ENCODE data around the gene ARFGAP2. TPM values are rescaled to one million over a fixed set of nuclear protein-coding genes. Genes with fewer than 3 reads are reported as not detected.

ARFGAP2 gene
- total and polyA plus RNA-seq, 10 donors, result 46.7 to 216 (median 93.6) TPM

DNA sequence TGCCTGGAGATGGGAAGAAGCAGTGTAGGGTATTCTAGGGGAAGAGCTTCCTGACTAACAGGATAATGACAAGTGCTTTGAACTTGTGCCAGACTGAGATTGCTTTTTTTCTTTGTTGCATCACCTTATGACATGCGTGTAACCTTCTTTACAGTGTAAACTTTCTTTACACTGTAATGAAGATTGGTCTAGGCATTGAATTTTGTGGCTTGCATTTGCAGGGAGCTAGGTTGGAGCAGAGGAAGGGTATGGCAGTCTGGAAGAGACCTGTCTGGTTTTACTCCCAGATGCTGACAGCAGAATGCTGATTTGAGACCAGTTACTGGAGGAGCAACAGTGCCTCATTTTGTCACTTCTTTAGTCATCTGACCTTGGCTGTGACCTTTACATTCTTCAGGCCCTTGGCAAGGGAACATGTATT lies 43.7 kb upstream of the ARFGAP2 start:
- WGBS, 5 donors, result 56 to 65% (median 57%) methylated on average over 1 of the region's 1 CpG
- intact Hi-C loops (cut with DNase I; ENCODE audit: low total_unique reads), result no loop called here
- Histone ChIP-seq H3K4me3 (no peak overlapping the region), H3K4me1 (peaks cover 16 to 71% (median 40%) of the 10 kb centered on the region in 6 donors), H3K9me3 (no peaks in the 10 kb centered on the region), H3K27me3 (replicated peaks in 1 of 7) (no peaks in the 10 kb centered on the region), H3K27ac (no peak overlapping the region), H3K36me3 (peaks cover 0 to 88% (median 22%) of the 10 kb centered on the region in 6 donors)
- TF ChIP-seq POLR2A (IDR thresholded peaks at IDR 0.05) (no peak), CTCF (IDR thresholded peaks at IDR 0.05 in 8 of 11, conservative IDR thresholded peaks at IDR 0.05 in 3 of 11) (no peak), POLR2AphosphoS5 (IDR thresholded peaks at IDR 0.05) (no peak)
- no peak for DNase-seq

- Histone ChIP-seq H3K27me3 (replicated peaks in 1 of 7) (no peaks in the 10 kb centered on the region), H3K36me3 (peaks cover 0 to 49% (median 7%) of the 10 kb centered on the region in 6 donors), H3K27ac (peak overlapping the region; percentile 36 to 95 (median 92)), H3K4me3 (peak overlapping the region; percentile 58 to 98 (median 69)), H3K4me1 (peaks cover 20 to 75% (median 49%) of the 10 kb centered on the region in 6 donors), H3K9me3 (no peaks in the 10 kb centered on the region)
- 13 to 19% (median 17%) methylated on average over 12 of the region's 12 CpGs for WGBS, 5 donors
- intact Hi-C loops (cut with DNase I; ENCODE audit: low total_unique reads), result no loop called here
- peak in 2 of 3 donors; percentile 12 to 49 for TF ChIP-seq POLR2AphosphoS5 (IDR thresholded peaks at IDR 0.05)
- TF ChIP-seq POLR2A (IDR thresholded peaks at IDR 0.05), result no peak
- peak in 1 of 11 experiments; percentile 18 for TF ChIP-seq CTCF (IDR thresholded peaks at IDR 0.05 in 8 of 11, conservative IDR thresholded peaks at IDR 0.05 in 3 of 11)
- DNase-seq, result no peak
Measured at GRCh38 chr11:47216121-47216798, 39.6 kb upstream of the ARFGAP2 start.

DNA sequence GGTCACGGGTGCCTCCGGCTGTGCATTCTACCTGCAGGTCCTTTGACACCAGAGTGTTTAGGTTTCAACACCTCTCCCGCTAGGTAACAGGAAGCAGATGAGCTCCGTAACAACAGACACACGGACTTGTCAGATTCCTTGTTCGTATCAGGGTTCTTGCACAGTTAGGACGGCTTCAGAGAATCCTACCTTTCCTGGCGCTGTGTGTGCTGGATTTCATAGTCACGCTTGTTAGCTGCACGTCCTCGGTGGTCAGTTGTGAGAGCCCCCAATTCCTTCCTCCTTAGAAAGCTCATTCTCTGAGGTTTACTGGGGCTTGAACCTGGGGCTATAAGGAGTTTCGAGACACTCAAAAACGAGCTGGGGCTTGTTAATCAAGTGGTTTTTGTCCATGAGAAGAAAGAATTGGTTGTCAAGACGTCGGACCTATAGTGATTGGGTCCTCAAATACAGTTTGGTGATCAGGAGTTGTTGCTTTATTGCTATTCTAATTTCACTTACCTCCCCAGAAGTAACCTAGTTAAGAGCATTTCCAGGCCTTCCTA lies 38.8 kb upstream of the ARFGAP2 start:
- Histone ChIP-seq H3K27me3 (replicated peaks in 1 of 7) (no peaks in the 10 kb centered on the region), H3K4me3 (peak overlapping the region; percentile 58 to 98 (median 69)), H3K27ac (peak overlapping the region; percentile 58 to 95 (median 92)), H3K4me1 (peaks cover 19 to 67% (median 45%) of the 10 kb centered on the region in 6 donors), H3K36me3 (peaks cover 0 to 41% (median 7%) of the 10 kb centered on the region in 6 donors), H3K9me3 (no peaks in the 10 kb centered on the region)
- TF ChIP-seq POLR2AphosphoS5 (IDR thresholded peaks at IDR 0.05) (no peak), POLR2A (IDR thresholded peaks at IDR 0.05) (no peak), CTCF (IDR thresholded peaks at IDR 0.05 in 8 of 11, conservative IDR thresholded peaks at IDR 0.05 in 3 of 11) (no peak)
- intact Hi-C loops (cut with DNase I; ENCODE audit: low total_unique reads), result no loop called here
- DNase-seq, result no peak
- 2 to 9% (median 4%) methylated on average over 10 to 15 of the region's 15 CpGs for WGBS, 5 donors

DNA sequence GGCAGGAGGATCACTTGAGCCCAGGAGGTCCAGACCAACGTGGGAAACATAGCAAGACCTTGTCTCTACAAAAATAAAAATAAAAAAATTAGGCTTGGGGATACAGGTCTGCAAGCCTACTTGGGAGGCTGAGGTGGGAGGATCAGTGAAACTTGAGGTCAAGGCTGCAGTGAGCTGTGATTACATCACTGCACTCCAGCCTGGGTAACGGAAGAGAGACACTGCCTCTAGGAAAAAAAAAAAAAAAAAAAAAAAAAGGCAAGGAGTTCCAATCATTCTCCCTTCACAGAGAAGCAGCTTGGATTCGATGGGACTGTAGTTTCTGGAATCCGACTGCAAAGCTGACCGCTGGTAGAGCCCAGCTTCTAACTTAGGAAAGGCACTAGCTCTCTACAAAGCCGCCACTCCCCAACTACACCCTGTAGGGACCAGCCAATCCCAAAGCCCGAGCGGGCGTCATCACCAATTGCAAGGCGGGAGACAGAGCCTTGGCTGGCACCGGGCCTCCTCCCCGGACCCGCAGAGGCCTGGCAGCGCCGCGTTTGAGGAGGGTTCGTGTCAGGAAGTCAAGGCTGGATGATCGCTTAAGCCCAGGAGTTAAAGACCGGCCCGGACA lies 37.4 kb upstream of the ARFGAP2 start:
- intact Hi-C loops (cut with DNase I; ENCODE audit: low total_unique reads), result no loop called here

More for the DNA sequence above, 37.4 kb upstream of the ARFGAP2 start:
- Histone ChIP-seq H3K27ac (peak overlapping the region; percentile 82 to 95 (median 92)), H3K36me3 (peaks cover 0 to 27% (median under 1%) of the 10 kb centered on the region in 6 donors), H3K4me3 (peak overlapping the region; percentile 58 to 98 (median 69)), H3K27me3 (replicated peaks in 1 of 7) (no peaks in the 10 kb centered on the region), H3K4me1 (peaks cover 14 to 53% (median 41%) of the 10 kb centered on the region in 6 donors), H3K9me3 (no peaks in the 10 kb centered on the region)
- TF ChIP-seq POLR2A (IDR thresholded peaks at IDR 0.05) (peak in 1 of 3 donors; percentile 60), CTCF (IDR thresholded peaks at IDR 0.05 in 8 of 11, conservative IDR thresholded peaks at IDR 0.05 in 3 of 11) (peak in 1 of 11 experiments; percentile 11), POLR2AphosphoS5 (IDR thresholded peaks at IDR 0.05) (peak; percentile 90 to 93 (median 91))
- DNase-seq, result peak; percentile 97
- WGBS, 5 donors, result 5 to 9% (median 8%) methylated on average over 20 of the region's 20 CpGs
